GM03348 (cell line): Measurements from ENCODE around the gene GOLGA6L24.
"Not testable (repeated sequence)": the region's sequence is repeated elsewhere in the genome, so short reads cannot be mapped to it uniquely, and the experiment has no call there.

Experiments
- DNase-seq: peaks from one replicate; pipeline ENCODE4 v3.0.0; 2012; ENCODE audit warnings: low spot score

The GOLGA6L24 gene

GRCh38 chr15:28357984-28358383 lies at the start of gene GOLGA6L24:
TSS of gene GOLGA6L24 (minus strand) at chr15:28358084. CDS start at chr15:28358023, 61 bp downstream.
- not testable (repeated sequence) for DNase-seq

GRCh38 chr15:28402774-28403435 lies 45.0 kb upstream of the GOLGA6L24 start:
- DNase-seq, result not testable (repeated sequence)

- not testable (repeated sequence) for DNase-seq
Measured at GRCh38 chr15:28396022-28396421, 38.1 kb upstream of the GOLGA6L24 start.

DNA sequence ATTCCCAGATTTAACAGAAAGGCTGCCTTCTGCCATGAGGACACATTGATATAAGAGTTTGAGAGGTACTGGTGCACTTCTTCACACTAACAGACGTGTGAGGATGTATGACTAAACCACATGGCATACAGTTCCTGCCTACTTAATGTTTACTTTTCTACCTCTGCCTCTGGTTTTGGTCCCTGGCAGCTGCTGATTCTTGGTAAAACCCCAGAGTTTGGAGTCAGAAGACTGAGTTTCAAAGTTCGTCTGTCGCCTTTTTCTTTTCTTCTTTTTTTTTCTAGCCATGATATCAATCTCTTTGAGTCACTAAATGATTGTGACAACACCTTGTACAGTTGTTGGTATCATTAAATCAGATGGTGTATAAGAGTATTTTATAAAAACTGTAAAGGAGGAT lies 22.2 kb upstream of the GOLGA6L24 start:
- DNase-seq, result not testable (repeated sequence)

DNA sequence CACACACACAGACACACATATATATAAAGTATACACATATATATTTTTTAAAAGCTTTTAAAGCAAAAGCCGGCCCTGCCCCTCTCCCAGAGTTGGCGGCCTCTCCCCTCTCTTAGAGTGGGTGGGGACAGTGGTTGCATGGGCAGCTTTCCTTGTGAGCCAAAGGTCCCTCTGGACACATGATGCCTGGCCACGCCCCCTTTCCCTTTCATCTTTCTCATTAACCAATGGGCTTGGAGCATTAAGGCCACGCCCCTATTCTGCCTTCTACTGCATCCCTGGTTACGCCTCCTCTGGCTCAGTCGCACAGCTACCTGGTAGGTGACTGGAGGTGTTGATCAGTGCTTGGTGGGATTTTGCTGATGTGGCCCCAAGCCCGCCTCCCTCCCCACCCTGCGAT lies 20.5 kb upstream of the GOLGA6L24 start, which contains the start of gene GOLGA8F:
Gene GOLGA8F (plus strand): TSS at position 301 of the 400 bp plus-strand sequence. CDS start 98 bp downstream, at position 399.
- not testable (repeated sequence) for DNase-seq

DNA sequence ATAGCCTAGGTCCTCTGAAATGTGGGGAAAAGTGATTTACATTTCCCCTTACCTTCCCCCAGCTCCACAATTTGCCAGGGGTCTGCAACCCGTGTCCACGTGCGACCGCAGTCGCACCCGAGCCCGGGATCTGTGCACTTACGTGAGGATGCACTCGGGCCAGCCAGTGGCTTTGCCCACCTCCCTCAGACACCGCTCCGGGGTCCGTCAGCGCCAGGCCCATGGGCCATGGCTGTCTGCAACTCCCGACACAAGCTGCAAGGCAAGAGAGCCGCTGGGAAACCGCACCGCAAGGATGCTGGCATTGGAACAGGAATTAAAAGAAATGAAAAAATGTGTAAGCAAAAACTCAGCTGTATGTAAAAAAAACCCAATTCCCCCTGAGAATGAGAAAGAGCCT lies 7.6 kb upstream of the GOLGA6L24 start:
- not testable (repeated sequence) for DNase-seq

DNA sequence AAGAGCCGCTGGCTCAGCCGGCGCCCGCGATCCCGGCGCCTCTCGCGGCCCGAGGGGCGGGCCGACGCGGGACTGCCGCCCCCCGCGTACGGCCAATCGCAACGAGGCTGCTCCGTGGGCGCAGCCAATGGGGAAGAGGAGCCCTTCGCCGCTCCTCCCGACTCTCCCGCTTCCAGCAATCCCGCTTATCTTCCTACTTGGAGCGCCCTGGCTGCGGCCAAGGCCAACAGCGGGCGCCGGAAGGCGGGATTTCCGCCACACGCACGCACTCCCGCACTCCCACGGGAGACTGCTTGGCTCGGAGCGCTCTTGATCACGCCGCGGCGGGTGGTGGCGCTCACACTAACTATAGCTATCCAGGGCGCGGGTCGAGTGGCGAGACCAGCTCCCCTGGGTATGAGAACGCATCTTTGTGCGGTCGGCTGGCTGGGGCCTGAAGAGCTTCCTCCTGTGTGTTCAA lies 35.7 kb downstream of the GOLGA6L24 start, which contains the start of gene HERC2:
Gene HERC2 (minus strand): TSS at position 51 of the 460 bp plus-strand sequence. CDS start 746 bp downstream, outside the sequence.
- not testable (repeated sequence) for DNase-seq

- DNase-seq, result not testable (repeated sequence)
Measured at GRCh38 chr15:28321358-28322078, 36.4 kb downstream of the GOLGA6L24 start.

- DNase-seq, result not testable (repeated sequence)
Measured at GRCh38 chr15:28319725-28320124, 38.2 kb downstream of the GOLGA6L24 start.

DNA sequence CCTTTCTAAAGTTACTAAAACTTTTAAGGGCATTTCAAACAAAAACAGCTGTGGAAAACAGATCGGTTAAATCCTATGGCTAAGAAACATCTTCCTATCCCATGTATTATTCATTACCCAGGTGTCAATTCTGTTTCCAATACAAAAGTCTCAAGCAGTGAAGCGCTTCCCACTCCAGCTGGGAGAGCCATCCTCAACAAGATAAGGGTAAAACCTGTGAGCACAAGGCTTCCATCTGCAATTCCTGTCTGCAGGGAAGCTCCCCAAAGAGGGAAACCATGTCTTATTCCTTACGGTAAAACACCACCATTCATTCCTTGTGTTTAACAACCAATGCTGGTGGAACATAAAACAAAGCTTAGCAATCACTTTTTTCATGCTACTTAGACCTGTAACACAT lies 39.1 kb downstream of the GOLGA6L24 start:
- DNase-seq, result not testable (repeated sequence)

GRCh38 chr15:28318122-28318521 lies 39.8 kb downstream of the GOLGA6L24 start:
- not testable (repeated sequence) for DNase-seq

DNA sequence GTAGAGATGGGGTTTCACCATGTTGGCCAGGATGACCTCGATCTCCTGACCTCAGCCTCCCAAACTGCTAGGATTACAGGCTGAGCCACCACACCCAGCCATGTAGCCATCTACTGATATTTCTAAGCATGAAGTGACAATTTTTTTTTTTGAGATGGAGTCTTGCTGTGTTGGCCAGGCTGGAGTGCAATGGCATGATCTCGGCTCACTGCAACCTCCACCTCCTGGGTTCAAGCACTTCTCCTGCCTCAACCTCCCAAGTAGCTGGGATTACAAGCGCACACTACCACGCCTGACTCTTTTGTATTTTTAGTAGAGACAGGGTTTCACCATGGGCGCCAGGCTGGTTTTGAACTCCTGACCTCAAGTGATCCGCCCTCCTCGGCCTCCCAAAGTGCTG lies 40.9 kb downstream of the GOLGA6L24 start:
- DNase-seq, result not testable (repeated sequence)

DNA sequence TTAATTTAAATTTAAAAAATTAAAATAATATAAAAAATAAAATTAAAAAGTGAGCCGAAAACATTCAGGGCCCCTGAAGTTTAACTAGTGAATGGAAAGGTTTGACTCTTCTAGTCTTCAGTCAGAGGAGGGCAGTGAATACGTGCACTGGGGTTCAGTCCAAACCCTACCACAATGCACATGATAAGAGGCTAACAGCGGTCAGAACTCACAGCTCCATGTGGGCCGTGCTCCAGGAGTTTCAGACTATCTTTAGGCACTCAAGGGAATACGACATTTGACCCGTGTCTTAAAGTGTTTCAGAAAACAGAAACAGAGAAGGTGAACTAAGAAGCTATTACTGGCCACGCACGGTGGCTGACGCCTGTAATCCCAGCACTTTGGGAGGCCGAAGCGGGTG lies 47.4 kb downstream of the GOLGA6L24 start:
- not testable (repeated sequence) for DNase-seq

DNA sequence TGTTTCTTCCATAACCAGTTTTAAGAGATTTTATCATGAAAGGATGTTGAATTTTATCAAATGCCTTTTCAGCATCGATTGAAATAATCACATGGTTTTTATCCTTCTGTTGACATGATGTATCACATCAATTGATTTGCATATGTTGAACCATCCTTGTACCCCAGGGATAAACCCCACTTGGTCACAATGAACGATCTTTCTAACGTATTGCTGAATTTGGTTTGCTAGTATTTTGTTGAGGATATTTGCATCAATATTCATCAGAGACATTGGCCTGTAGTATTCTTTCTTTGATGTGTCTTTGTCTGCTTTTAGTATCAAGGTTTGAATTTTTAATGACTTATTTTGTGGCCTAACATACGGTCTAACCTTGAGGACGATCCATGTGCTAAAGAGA lies 49.2 kb downstream of the GOLGA6L24 start:
- not testable (repeated sequence) for DNase-seq
